Esophagus squamous epithelium (tissue), 5 donors: ENCODE results near the gene PCDHB4. TPM values are rescaled to one million over a fixed set of nuclear protein-coding genes. Genes with fewer than 3 reads are reported as not detected.
A peak's percentile ranks its signal among the peaks of the same experiment; 100 is the strongest.
"Not testable (repeated sequence)": the region's sequence is repeated elsewhere in the genome, so short reads cannot be mapped to it uniquely, and the experiment has no call there.

ENCODE experiments used
- DNase-seq: peaks from one replicate; lab custom pipeline; 2025; lab: John Stamatoyannopoulos, UW
- H3K27ac ChIP-seq, 4 donors: fragments of 200-600 bp; sonication (generic); one replicate each; pipeline ENCODE4 v1.5.1; 2016 to 2019; ENCODE audit warnings: mild to moderate bottlenecking in 1 of 4
- H3K27me3 ChIP-seq, 4 donors: fragments of 200-600 bp; sonication (generic); 1 replicate in 3 of 4; 2 replicates in 1 of 4; pipeline versions ENCODE4 v1.5.1 to v1.6.0; 2017 to 2021; ENCODE audit warnings: antibody characterized with exemption in 1 of 4
- H3K36me3 ChIP-seq, 3 donors: fragments of 200-600 bp; sonication (generic); one replicate each; pipeline ENCODE4 v1.5.1; 2016 to 2019
- H3K4me1 ChIP-seq, 3 donors: fragments of 200-600 bp; sonication (generic); one replicate each; pipeline ENCODE4 v1.5.1; 2017 to 2019
- H3K4me3 ChIP-seq, 4 donors: fragments of 200-600 bp; sonication (generic); 1 replicate in 3 of 4; 2 replicates in 1 of 4; pipeline ENCODE4 v1.5.1; 2016 to 2019; ENCODE audit warnings: mild to moderate bottlenecking in 2 of 4, moderate library complexity in 1 of 4
- H3K9me3 ChIP-seq, 3 donors: fragments of 200-600 bp; sonication (generic); one replicate each; pipeline ENCODE4 v1.5.1; 2016 to 2019
- CTCF ChIP-seq, 6 experiments: fragments of 450-650 bp in 4 of 6; fragments of 200-600 bp in 2 of 6; sonication (generic) in 2 of 6; IDR thresholded peaks; one replicate each; pipeline ENCODE4 v1.5.1; 2016 to 2019; ENCODE audit warnings: antibody characterized with exemption in 6 of 6, mild to moderate bottlenecking in 4 of 6, moderate library complexity in 4 of 6
- POLR2A ChIP-seq, 4 donors: fragments of 450-650 bp; IDR thresholded peaks; one replicate each; pipeline ENCODE4 v1.6.1; 2017; ENCODE audit warnings: antibody characterized with exemption in 4 of 4, mild to moderate bottlenecking in 4 of 4, moderate library complexity in 3 of 4
- WGBS, 2 donors: methylation state at CpG; one replicate each; pipeline ENCODE4 v1.1.5; 2018; 5-methylcytosine and 5-hydroxymethylcytosine counted together
- intact Hi-C: fragments of 100-400 bp; cut with DNase I; formaldehyde crosslinking; loops from one replicate; pipeline ENCODE4 v1.15.0; 2022
- total RNA-seq, 4 donors: library from RNA; depleted of rRNA; stranded (reverse); fragments of >200 nt; gene quantifications; one replicate each; pipeline ENCODE4 v1.1.0, GENCODE V29; 2016
- donor health status: DM: yes; HTN: yes; CAD: no.

PCDHB4 gene
- total RNA-seq, 4 donors from 2014 or later: 0.30 to 2.4 (median 1.3) TPM

GRCh38 chr5:141095263-141095641, 26.4 kb upstream of the PCDHB4 start:
- DNase-seq: no peak
- Histone ChIP-seq H3K36me3 (no peaks in the 10 kb centered on the region), H3K27ac (no peak overlapping the region), H3K27me3 (peaks cover 0 to 27% (median 0%) of the 10 kb centered on the region in 4 donors), H3K4me1 (no peaks in the 10 kb centered on the region), H3K9me3 (peaks cover 0 to 34% (median 33%) of the 10 kb centered on the region in 3 donors), H3K4me3 (peak overlapping the region in 3 of 4 donors; percentile 35 to 59 (median 36))
- intact Hi-C loops: no loop called here
- WGBS, 2 donors: 34 to 53% methylated on average over 12 of the region's 12 CpGs
- TF ChIP-seq POLR2A (IDR thresholded peaks at IDR 0.05) (no peak), CTCF (IDR thresholded peaks at IDR 0.05) (no peak)

GRCh38 chr5:141096181-141096580, 25.4 kb upstream of the PCDHB4 start:
- H3K4me3 ChIP-seq, H3K27ac ChIP-seq, H3K36me3 ChIP-seq, intact Hi-C loops, H3K4me1 ChIP-seq, DNase-seq: not testable (repeated sequence)
- WGBS, 2 donors: no CpG with 5 or more reads among the region's 46 CpGs
- Histone ChIP-seq H3K27me3 (peaks cover 0 to 33% (median 0%) of the 10 kb centered on the region in 4 donors), H3K9me3 (peaks cover 0 to 43% (median 42%) of the 10 kb centered on the region in 3 donors)

- peaks cover 0 to 33% (median 0%) of the 10 kb centered on the region in 4 donors for H3K27me3 ChIP-seq
- H3K4me3 ChIP-seq, DNase-seq, intact Hi-C loops, H3K36me3 ChIP-seq, H3K4me1 ChIP-seq, H3K27ac ChIP-seq: not testable (repeated sequence)
- WGBS, 2 donors: no CpG with 5 or more reads among the region's 38 CpGs
- peaks cover 0 to 47% (median 46%) of the 10 kb centered on the region in 3 donors for H3K9me3 ChIP-seq
Measured at GRCh38 chr5:141096586-141096985, 25.0 kb upstream of the PCDHB4 start.

- 23 to 28% methylated on average over 18 to 19 of the region's 19 CpGs for WGBS, 2 donors
Measured at GRCh38 chr5:141100243-141100805, 21.3 kb upstream of the PCDHB4 start, which contains the start of gene PCDHB3. PCDHB3 (plus strand) TSS chr5:141100473; CDS start chr5:141100650, 177 bp downstream.

GRCh38 chr5:141101059-141101458, 20.6 kb upstream of the PCDHB4 start:
- peaks cover 0 to 44% (median 33%) of the 10 kb centered on the region in 3 donors for H3K9me3 ChIP-seq
- H3K4me3 ChIP-seq: peak overlapping the region in 3 of 4 donors; percentile 15 to 41 (median 20)
- WGBS, 2 donors: 59 to 67% methylated on average over 14 to 19 of the region's 20 CpGs
- no peak for TF ChIP-seq CTCF (IDR thresholded peaks at IDR 0.05)
- TF ChIP-seq POLR2A (IDR thresholded peaks at IDR 0.05): no peak
- H3K27me3 ChIP-seq: peaks cover 0 to 18% (median 0%) of the 10 kb centered on the region in 4 donors
- H3K36me3 ChIP-seq: no peaks in the 10 kb centered on the region
- intact Hi-C loops: no loop called here
- no peaks in the 10 kb centered on the region for H3K4me1 ChIP-seq
- DNase-seq: no peak
- no peak overlapping the region for H3K27ac ChIP-seq

More at GRCh38 chr5:141100243-141100805, 21.3 kb upstream of the PCDHB4 start, which contains the start of gene PCDHB3:
- no peak for DNase-seq
- Histone ChIP-seq H3K4me1 (no peaks in the 10 kb centered on the region), H3K36me3 (no peaks in the 10 kb centered on the region), H3K9me3 (peaks cover 0 to 49% (median 35%) of the 10 kb centered on the region in 3 donors), H3K27ac (no peak within 1 kb of the TSS), H3K27me3 (peaks cover 0 to 19% (median 0%) of the 10 kb centered on the region in 4 donors), H3K4me3 (peak within 1 kb of the TSS in 3 of 4 donors; percentile 15 to 41 (median 20))
- TF ChIP-seq POLR2A (IDR thresholded peaks at IDR 0.05) (no peak), CTCF (IDR thresholded peaks at IDR 0.05) (peak in 2 of 6 experiments; percentile 3 to 31)
- intact Hi-C loops: no loop called here

GRCh38 chr5:141102070-141102469, 19.5 kb upstream of the PCDHB4 start:
- H3K4me1 ChIP-seq, intact Hi-C loops, H3K4me3 ChIP-seq, H3K36me3 ChIP-seq, H3K27ac ChIP-seq, DNase-seq: not testable (repeated sequence)
- peaks cover 0 to 37% (median 34%) of the 10 kb centered on the region in 3 donors for H3K9me3 ChIP-seq
- peaks cover 0 to 18% (median 0%) of the 10 kb centered on the region in 4 donors for H3K27me3 ChIP-seq
- 60% methylated on average over 1 of the region's 39 CpGs; no CpG with 5 or more reads in 1 of the 2 donors for WGBS, 2 donors

GRCh38 chr5:141102471-141102870, 19.1 kb upstream of the PCDHB4 start:
- intact Hi-C loops, H3K27ac ChIP-seq, H3K36me3 ChIP-seq, H3K4me1 ChIP-seq, DNase-seq, H3K4me3 ChIP-seq: not testable (repeated sequence)
- WGBS, 2 donors: no CpG with 5 or more reads among the region's 38 CpGs
- Histone ChIP-seq H3K9me3 (peaks cover 0 to 37% (median 32%) of the 10 kb centered on the region in 3 donors), H3K27me3 (peaks cover 0 to 17% (median 0%) of the 10 kb centered on the region in 4 donors)
